Neuronal stem cell (in vitro differentiated cells): ENCODE data around the gene ZBTB40.

ENCODE experiments used
- DNase-seq: peaks from one replicate; pipeline ENCODE4 v3.0.0-alpha.2; 2013; ENCODE audit warnings: low spot score
- H2AFZ ChIP-seq: one replicate; pipeline ENCODE4 v1.6.1; 2013; ENCODE audit warnings: mild to moderate bottlenecking, low read length, inconsistent platforms
- H2AK5ac ChIP-seq: 2 replicates; pipeline ENCODE4 v1.6.1; 2013; ENCODE audit warnings: low read depth, mild to moderate bottlenecking, inconsistent platforms, low read length, moderate library complexity, mixed read lengths
- H2BK120ac ChIP-seq: 2 replicates; pipeline ENCODE4 v1.6.1; 2013; ENCODE audit warnings: low read depth, mild to moderate bottlenecking, inconsistent platforms, low read length, moderate library complexity, mixed read lengths
- H2BK12ac ChIP-seq: one replicate; pipeline ENCODE4 v1.6.1; 2013; ENCODE audit warnings: low read length, inconsistent platforms
- H2BK15ac ChIP-seq: 2 replicates; pipeline ENCODE4 v1.6.1; 2013; ENCODE audit warnings: mild to moderate bottlenecking, low read length, inconsistent platforms, mixed read lengths
- H2BK5ac ChIP-seq: one replicate; pipeline ENCODE4 v1.6.1; 2013; ENCODE audit warnings: inconsistent platforms, mild to moderate bottlenecking, low read length, moderate library complexity
- H3K14ac ChIP-seq: one replicate; pipeline ENCODE4 v1.6.1; 2013; ENCODE audit warnings: low read length, inconsistent platforms
- H3K18ac ChIP-seq: 2 replicates; pipeline ENCODE4 v1.6.1; 2013; ENCODE audit warnings: low read length, inconsistent platforms
- H3K23ac ChIP-seq: 2 replicates; pipeline ENCODE4 v1.6.1; 2013; ENCODE audit warnings: low read depth, mild to moderate bottlenecking, mixed read lengths, low read length, inconsistent platforms; ENCODE audit not compliant: poor library complexity
- H3K27ac ChIP-seq: replicated peaks from 3 replicates; pipeline ENCODE4 v1.5.1; 2013; ENCODE audit warnings: low read length, inconsistent platforms
- H3K27me3 ChIP-seq, 3 experiments: 2 replicates each; pipeline ENCODE4 v1.6.1; 2013; ENCODE audit warnings: low read length in 3 of 3, mild to moderate bottlenecking in 2 of 3, inconsistent platforms in 1 of 3, low read depth in 1 of 3, mixed read lengths in 1 of 3, moderate library complexity in 1 of 3; ENCODE audit not compliant: control insufficient read depth in 3 of 3, insufficient read depth in 3 of 3
- H3K36me3 ChIP-seq, 2 donors: replicated peaks in 1 of 2; 2 replicates each; pipeline ENCODE4 v1.6.1; 2013; ENCODE audit warnings: low read length in 2 of 2; ENCODE audit not compliant: control insufficient read depth in 2 of 2, insufficient read depth in 2 of 2
- H3K4ac ChIP-seq: 2 replicates; pipeline ENCODE4 v1.6.1; 2013; ENCODE audit warnings: inconsistent platforms, mild to moderate bottlenecking, low read length, moderate library complexity
- H3K4me1 ChIP-seq, 2 donors: 1 replicate in 1 of 2; 2 replicates in 1 of 2; pipeline ENCODE4 v1.6.1; 2013; ENCODE audit warnings: low read length in 2 of 2, low read depth in 1 of 2; ENCODE audit not compliant: control insufficient read depth in 2 of 2, insufficient read depth in 1 of 2
- H3K4me2 ChIP-seq: one replicate; pipeline ENCODE4 v1.6.1; 2013; ENCODE audit warnings: mild to moderate bottlenecking, low read length, inconsistent platforms; ENCODE audit not compliant: insufficient read depth, poor library complexity, severe bottlenecking
- H3K4me3 ChIP-seq, 2 donors: 2 replicates each; pipeline ENCODE4 v1.5.1; 2013; ENCODE audit warnings: low read length in 2 of 2, mild to moderate bottlenecking in 2 of 2, inconsistent platforms in 1 of 2, moderate library complexity in 1 of 2
- H3K79me1 ChIP-seq: one replicate; pipeline ENCODE4 v1.6.1; 2013; ENCODE audit warnings: low read depth, mild to moderate bottlenecking, inconsistent platforms, low read length, moderate library complexity
- H3K9ac ChIP-seq: one replicate; pipeline ENCODE4 v1.6.1; 2013; ENCODE audit warnings: mild to moderate bottlenecking, low read depth, low read length, inconsistent platforms; ENCODE audit not compliant: poor library complexity
- H3K9me3 ChIP-seq, 2 donors: replicated peaks in 1 of 2; 2 replicates each; pipeline versions ENCODE3 to v1.6.1; 2013; ENCODE audit warnings: low read length in 2 of 2, mild to moderate bottlenecking in 2 of 2, inconsistent platforms in 1 of 2, low read depth in 1 of 2, mixed read lengths in 1 of 2, moderate library complexity in 1 of 2; ENCODE audit not compliant: control insufficient read depth in 2 of 2, insufficient read depth in 1 of 2
- H4K8ac ChIP-seq: one replicate; pipeline ENCODE4 v1.6.1; 2013; ENCODE audit warnings: low read depth, mild to moderate bottlenecking, inconsistent platforms, low read length, moderate library complexity
- H4K91ac ChIP-seq: one replicate; pipeline ENCODE4 v1.6.1; 2013; ENCODE audit warnings: low read length, low read depth, mild to moderate bottlenecking, inconsistent platforms; ENCODE audit not compliant: poor library complexity
- WGBS, 2 donors: extraction: QIAGEN DNeasy Blood & Tissue Kit; methylation state at CpG; one replicate each; pipeline ENCODE4 v1.1.7; 2013; ENCODE audit warnings: missing lambda C conversion rate in 2 of 2, mixed read lengths in 1 of 2; ENCODE audit not compliant: insufficient read length in 2 of 2, insufficient replicate concordance in 1 of 2; ENCODE audit errors: extremely low coverage in 2 of 2; 5-methylcytosine and 5-hydroxymethylcytosine counted together

The ZBTB40 gene

GRCh38 chr1:22518379-22518778, 66.7 kb downstream of the ZBTB40 start:
- Histone ChIP-seq H2BK12ac (no peak overlapping the region), H3K4me2 (no peak overlapping the region), H3K27ac (no peak overlapping the region), H2BK5ac (no peak overlapping the region), H2BK15ac (no peak overlapping the region), H3K4me3 (no peak overlapping the region), H4K8ac (peak overlapping the region; percentile 29), H4K91ac (no peak overlapping the region), H3K27me3 (no peaks in the 10 kb centered on the region), H3K4ac (no peak overlapping the region), H2AK5ac (no peak overlapping the region), H3K23ac (no peak overlapping the region), H3K9ac (no peak overlapping the region), H3K36me3 (peaks cover 31 to 94% of the 10 kb centered on the region in 2 donors), H2AFZ (no peak overlapping the region), H3K14ac (no peak overlapping the region), H3K9me3 (no peaks in the 10 kb centered on the region), H3K79me1 (no peaks in the 10 kb centered on the region), H2BK120ac (no peak overlapping the region), H3K4me1 (no peaks in the 10 kb centered on the region), H3K18ac (no peak overlapping the region)
- no CpG with 5 or more reads among the region's 3 CpGs for WGBS, 2 donors
- no peak for DNase-seq

- WGBS, 2 donors, result no CpG with 5 or more reads among the region's 9 CpGs
- peaks cover 39 to 95% of the 10 kb centered on the region in 2 donors for H3K36me3 ChIP-seq
Observed at GRCh38 chr1:22520871-22521270, 69.2 kb downstream of the ZBTB40 start.

GRCh38 chr1:22521692-22522091, 70.0 kb downstream of the ZBTB40 start:
- Histone ChIP-seq H3K79me1 (no peaks in the 10 kb centered on the region), H3K14ac (no peak overlapping the region), H3K9me3 (no peaks in the 10 kb centered on the region), H3K9ac (no peak overlapping the region), H3K36me3 (peaks cover 44 to 95% of the 10 kb centered on the region in 2 donors), H2BK120ac (no peak overlapping the region), H3K4me2 (no peak overlapping the region), H3K27ac (no peak overlapping the region), H3K4me1 (no peaks in the 10 kb centered on the region), H2BK15ac (no peak overlapping the region), H3K23ac (no peak overlapping the region), H3K18ac (no peak overlapping the region), H2BK12ac (no peak overlapping the region), H4K91ac (no peak overlapping the region), H4K8ac (no peak overlapping the region), H3K4ac (no peak overlapping the region), H3K27me3 (no peaks in the 10 kb centered on the region), H2AFZ (no peak overlapping the region), H3K4me3 (no peak overlapping the region), H2BK5ac (no peak overlapping the region), H2AK5ac (no peak overlapping the region)
- no CpG with 5 or more reads among the region's 4 CpGs for WGBS, 2 donors
- no peak for DNase-seq

More at GRCh38 chr1:22520871-22521270, 69.2 kb downstream of the ZBTB40 start:
- no peaks in the 10 kb centered on the region for H3K9me3 ChIP-seq
- no peak overlapping the region for H2BK15ac ChIP-seq
- H4K8ac ChIP-seq, result no peak overlapping the region
- H2BK12ac ChIP-seq, result no peak overlapping the region
- H3K4me3 ChIP-seq, result no peak overlapping the region
- no peaks in the 10 kb centered on the region for H3K79me1 ChIP-seq
- no peaks in the 10 kb centered on the region for H3K4me1 ChIP-seq
- H2AK5ac ChIP-seq, result no peak overlapping the region
- no peak overlapping the region for H4K91ac ChIP-seq
- H3K23ac ChIP-seq, result no peak overlapping the region
- no peak overlapping the region for H3K27ac ChIP-seq
- no peak overlapping the region for H2BK5ac ChIP-seq
- H2BK120ac ChIP-seq, result no peak overlapping the region
- H3K9ac ChIP-seq, result no peak overlapping the region
- no peak overlapping the region for H2AFZ ChIP-seq
- no peak overlapping the region for H3K4me2 ChIP-seq
- no peak overlapping the region for H3K4ac ChIP-seq
- H3K14ac ChIP-seq, result no peak overlapping the region
- H3K18ac ChIP-seq, result no peak overlapping the region
- H3K27me3 ChIP-seq, result no peaks in the 10 kb centered on the region
- DNase-seq, result no peak

- Histone ChIP-seq H2BK15ac (no peak overlapping the region), H3K18ac (no peak overlapping the region), H2AFZ (no peak overlapping the region), H2BK120ac (no peak overlapping the region), H3K27me3 (no peaks in the 10 kb centered on the region), H3K4me2 (no peak overlapping the region), H3K27ac (no peak overlapping the region), H3K4me3 (no peak overlapping the region), H3K4me1 (no peaks in the 10 kb centered on the region), H3K79me1 (no peaks in the 10 kb centered on the region), H3K23ac (no peak overlapping the region), H4K91ac (no peak overlapping the region), H3K9me3 (no peaks in the 10 kb centered on the region), H4K8ac (no peak overlapping the region), H3K9ac (no peak overlapping the region), H2BK12ac (no peak overlapping the region), H3K14ac (no peak overlapping the region), H2BK5ac (no peak overlapping the region), H3K4ac (no peak overlapping the region), H2AK5ac (no peak overlapping the region), H3K36me3 (peaks cover 43 to 94% of the 10 kb centered on the region in 2 donors)
- WGBS, 2 donors, result no CpG with 5 or more reads among the region's 7 CpGs
- DNase-seq, result no peak
Observed at GRCh38 chr1:22522221-22522743, 70.6 kb downstream of the ZBTB40 start.
